Activated CD8-positive, alpha-beta memory T cell treated with anti-CD3 and anti-CD28 coated beads for 4 hours (primary cell): ENCODE results near the gene TMEM120A.

Experiments used
- DNase-seq, 2 donors: peaks; one replicate each; pipeline ENCODE4 v3.0.0-alpha.2; 2020; ENCODE audit warnings: low read depth in 2 of 2

Gene TMEM120A

GRCh38 chr7:75995052-75995471 lies 667 bp upstream of the TMEM120A start:
- DNase-seq = no peak

GRCh38 chr7:75993689-75994387 lies 557 bp downstream of the TMEM120A start:
- DNase-seq = no peak

- DNase-seq = no peak
These were observed 2.2 kb downstream of the TMEM120A start for GRCh38 chr7:75992083-75992755.

GRCh38 chr7:75991531-75992082 lies 2.8 kb downstream of the TMEM120A start:
- DNase-seq = no peak

GRCh38 chr7:75989500-75990388 lies 4.7 kb downstream of the TMEM120A start:
- DNase-seq = no peak

GRCh38 chr7:75988568-75989499 lies 5.6 kb downstream of the TMEM120A start:
- no peak for DNase-seq

- DNase-seq = no peak
These were observed 6.4 kb downstream of the TMEM120A start for GRCh38 chr7:75987805-75988567.

- no peak for DNase-seq
These were observed 7.2 kb downstream of the TMEM120A start for GRCh38 chr7:75987026-75987804.

- DNase-seq = no peak
These were observed 8.1 kb downstream of the TMEM120A start for GRCh38 chr7:75986147-75986781.

GRCh38 chr7:75985518-75986146 lies 8.8 kb downstream of the TMEM120A start:
- no peak for DNase-seq

GRCh38 chr7:75985009-75985517 lies 9.3 kb downstream of the TMEM120A start:
- no peak for DNase-seq

- no peak for DNase-seq
These were observed 10.0 kb downstream of the TMEM120A start for GRCh38 chr7:75984130-75985008.

GRCh38 chr7:75983471-75984129 lies 10.8 kb downstream of the TMEM120A start:
- no peak for DNase-seq

- DNase-seq = no peak
These were observed 11.9 kb downstream of the TMEM120A start for GRCh38 chr7:75982306-75983064.

- DNase-seq = no peak
These were observed 12.7 kb downstream of the TMEM120A start for GRCh38 chr7:75981453-75982305.
